Cerebellar nuclear complex (tissue), 1 donor: ENCODE data around the gene APH1A.
A peak's percentile ranks its signal among the peaks of the same experiment; 100 is the strongest.
"Not testable (repeated sequence)": the region's sequence is repeated elsewhere in the genome, so short reads cannot be mapped to it uniquely, and the experiment has no call there.

Experiments used
- DNase-seq, 2 experiments: peaks; one replicate each; lab custom pipeline; 2025; lab: John Stamatoyannopoulos, UW

The APH1A gene

DNA sequence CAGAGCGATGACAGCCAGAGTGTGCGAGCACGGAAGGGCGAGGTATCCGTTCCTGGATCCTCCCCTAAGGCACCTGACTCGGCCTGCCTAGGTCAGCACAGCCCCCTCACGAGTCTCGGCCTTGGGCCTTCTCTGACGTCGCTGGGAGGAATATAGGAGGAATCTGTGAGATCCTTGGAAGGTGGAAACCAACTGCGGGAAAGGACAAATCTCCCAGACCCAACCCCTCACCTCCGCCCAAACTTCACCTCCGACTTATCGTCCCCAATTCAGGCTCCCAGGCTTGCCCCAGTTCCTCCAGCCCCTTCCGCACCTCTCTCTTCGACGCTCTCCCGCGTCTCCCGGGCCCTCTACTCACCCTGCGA lies 494 bp downstream of the APH1A start:
- no peak for DNase-seq

GRCh38 chr1:150267896-150268295 lies 920 bp downstream of the APH1A start:
- DNase-seq: no peak

DNA sequence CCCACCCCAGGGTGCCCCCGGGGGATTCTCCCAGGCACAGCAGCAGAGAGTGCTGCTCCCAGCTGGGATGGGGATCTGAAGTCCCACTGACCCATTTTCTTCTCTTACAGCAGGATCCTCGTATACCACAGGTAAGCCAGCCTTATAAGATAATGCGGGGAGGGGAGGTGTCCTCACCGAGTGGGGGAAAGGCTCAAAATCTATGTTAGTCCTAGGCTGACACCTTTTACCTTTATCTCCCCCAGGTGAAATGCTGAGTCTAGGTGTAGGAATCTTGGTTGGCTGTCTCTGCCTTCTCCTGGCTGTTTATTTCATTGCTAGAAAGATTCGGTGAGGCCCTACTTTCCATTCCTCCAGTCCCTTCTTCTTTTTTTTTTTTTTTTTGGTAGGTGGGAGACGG lies 5.3 kb downstream of the APH1A start:
- no peak for DNase-seq

DNA sequence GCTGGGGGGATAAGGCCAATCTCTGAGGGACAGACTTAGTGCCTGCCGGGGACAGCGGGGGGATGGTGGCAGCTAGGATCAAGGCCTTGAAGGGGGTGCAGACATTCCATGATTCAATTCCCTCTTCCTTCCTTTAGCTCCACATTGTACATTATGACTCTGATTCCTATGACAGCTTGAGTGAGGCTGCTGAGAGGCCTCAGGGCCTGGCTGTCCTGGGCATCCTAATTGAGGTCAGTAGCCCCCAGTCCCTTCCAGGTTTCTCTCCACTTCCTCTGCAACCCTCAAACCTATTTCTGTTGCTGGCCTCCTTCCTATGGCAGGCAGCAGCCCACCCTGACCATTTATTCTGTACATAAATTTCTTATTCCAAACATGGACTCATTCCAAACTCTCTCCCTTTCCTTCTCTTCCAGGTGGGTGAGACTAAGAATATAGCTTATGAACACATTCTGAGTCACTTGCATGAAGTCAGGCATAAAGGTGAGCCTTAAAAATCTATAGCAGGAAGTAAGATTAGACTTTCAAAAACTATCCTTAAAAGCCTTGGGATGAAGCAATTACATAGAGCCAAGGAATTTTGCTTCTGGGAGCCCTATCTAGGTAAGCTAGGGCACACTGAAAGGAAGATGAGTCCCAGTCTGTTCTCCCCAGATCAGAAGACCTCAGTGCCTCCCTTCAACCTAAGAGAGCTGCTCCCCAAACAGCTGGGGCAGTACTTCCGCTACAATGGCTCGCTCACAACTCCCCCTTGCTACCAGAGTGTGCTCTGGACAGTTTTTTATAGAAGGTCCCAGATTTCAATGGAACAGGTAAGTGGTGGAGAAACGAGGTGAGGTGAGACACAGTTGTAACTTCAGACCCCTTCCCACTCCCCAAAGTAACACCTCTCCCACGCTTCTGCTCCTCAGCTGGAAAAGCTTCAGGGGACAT lies 6.2 kb downstream of the APH1A start:
- DNase-seq: no peak

- no peak for DNase-seq
These were observed 7.4 kb downstream of the APH1A start for GRCh38 chr1:150261367-150261766.

DNA sequence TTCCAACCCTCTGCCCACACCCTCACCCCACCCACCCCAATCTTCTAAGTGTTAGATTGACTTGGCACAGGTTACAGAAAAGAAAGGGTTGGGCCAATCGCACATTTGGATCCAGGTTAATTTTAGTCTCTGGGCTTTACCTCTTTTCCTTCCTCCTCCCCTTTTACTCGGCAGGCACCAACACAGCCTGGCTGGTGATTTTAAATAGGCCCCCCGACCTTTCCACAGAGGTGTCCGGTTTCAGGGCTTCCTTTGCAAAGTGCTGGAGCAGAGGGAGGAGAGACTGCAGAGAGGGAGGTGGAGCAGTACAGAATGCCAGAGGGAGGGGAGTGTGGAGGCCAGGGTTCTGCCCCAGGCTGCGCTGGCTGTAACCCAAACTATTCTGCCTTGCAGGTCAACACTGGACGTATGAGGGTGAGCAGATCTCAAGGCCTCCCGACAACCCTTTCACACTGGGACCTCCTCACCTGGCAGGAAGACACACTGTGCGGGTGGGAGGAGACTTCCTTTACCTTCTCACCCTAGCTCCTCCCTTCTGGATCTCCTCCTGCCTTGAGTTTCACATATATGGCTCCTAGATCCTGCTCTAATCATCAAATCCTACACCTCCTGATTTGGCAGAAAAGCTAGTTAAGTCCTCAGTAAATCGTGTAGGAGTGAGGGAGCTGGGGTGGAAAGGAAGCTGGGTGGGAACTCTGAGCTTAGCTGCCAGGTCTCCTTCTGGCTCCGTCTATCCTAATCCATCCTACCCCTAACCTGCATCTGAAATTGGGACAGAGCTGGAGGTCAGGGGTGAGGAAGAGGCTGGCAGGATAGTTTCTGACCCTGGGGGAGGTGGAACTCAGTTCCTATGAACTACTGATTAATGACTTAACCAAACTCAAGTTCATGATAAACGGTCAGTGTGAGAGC lies 8.8 kb downstream of the APH1A start:
- no peak for DNase-seq

- no peak for DNase-seq
These were observed 9.6 kb downstream of the APH1A start for GRCh38 chr1:150259217-150259616.

DNA sequence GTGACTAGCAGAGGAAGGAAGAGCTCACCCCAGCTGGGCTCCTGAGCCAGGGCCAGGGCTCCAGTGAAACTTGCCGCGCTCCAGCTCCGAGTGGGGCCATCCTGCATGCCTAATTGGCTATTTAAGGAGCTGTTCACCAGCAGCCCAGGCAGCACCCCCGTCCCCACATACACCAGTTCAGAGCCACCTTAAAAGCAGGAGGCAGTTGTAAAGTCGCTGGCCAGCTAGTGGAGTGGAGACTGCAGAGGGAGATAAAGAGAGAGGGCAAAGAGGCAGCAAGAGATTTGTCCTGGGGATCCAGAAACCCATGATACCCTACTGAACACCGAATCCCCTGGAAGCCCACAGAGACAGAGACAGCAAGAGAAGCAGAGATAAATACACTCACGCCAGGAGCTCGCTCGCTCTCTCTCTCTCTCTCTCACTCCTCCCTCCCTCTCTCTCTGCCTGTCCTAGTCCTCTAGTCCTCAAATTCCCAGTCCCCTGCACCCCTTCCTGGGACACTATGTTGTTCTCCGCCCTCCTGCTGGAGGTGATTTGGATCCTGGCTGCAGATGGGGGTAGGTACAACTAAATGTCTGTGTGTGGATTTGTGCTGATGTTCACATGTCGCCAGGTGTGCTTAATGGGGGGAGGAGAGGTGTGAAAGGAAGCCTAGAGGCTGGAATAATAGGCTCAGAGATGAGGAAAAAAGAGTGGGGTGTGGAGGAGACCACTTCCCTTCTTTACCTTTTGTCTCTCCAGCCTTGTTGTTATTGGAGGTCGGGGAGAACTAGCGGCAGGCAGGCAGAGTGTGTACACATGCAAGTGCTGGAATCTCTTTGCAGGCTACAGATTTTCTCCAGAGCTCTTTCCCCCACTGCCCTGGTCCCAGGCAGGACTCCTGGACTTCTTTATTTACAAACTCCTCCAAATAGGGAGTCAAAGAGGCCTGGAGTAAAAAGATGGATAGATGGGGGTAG lies 10.9 kb downstream of the APH1A start, which contains the start of gene CA14:
CA14 (plus strand) TSS at position 151 of the 962 bp plus-strand sequence; CDS start at position 506, 355 bp downstream.
- DNase-seq: no peak

DNA sequence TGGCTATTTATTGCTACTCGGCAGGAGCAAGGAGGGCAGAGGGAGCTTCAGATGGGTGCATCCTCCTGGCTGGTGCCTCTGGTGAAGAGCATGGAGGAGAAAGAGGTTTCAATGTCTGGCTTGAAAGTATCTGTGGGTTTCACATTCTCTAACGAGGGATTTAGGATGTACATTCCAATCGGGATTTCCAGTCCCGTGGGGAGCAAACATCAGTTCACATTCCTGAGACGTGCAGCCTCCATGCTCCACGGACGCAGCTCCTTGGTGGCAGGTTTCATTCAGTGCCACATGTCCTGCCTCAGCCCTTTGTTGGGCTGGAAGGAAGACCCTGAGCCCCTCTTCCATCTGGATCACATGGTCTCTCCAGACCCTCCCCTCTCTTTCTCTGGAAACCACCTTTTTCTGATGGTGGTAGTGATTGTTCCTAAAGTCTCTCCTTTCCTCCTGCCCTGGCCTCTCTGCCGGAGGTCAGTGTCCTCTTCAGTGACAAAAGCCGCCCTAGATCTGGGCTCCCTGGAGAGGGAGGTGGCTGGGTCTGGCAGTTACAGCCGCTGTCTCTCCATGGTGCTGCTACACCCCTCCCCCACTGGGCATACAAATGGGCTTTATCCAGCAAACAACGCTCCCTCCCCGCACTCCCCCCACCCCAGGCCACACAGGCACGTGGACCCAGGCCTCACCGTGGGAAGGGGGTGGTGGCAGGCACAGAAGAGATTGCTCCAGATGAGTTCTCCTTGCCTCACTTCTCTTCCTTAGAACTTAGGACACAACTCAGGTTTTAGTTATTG lies 12.1 kb downstream of the APH1A start:
- DNase-seq: no peak

GRCh38 chr1:150256198-150256553 lies 12.6 kb downstream of the APH1A start:
- DNase-seq: no peak

- no peak for DNase-seq
These were observed 18.9 kb downstream of the APH1A start for GRCh38 chr1:150249936-150250335.

DNA sequence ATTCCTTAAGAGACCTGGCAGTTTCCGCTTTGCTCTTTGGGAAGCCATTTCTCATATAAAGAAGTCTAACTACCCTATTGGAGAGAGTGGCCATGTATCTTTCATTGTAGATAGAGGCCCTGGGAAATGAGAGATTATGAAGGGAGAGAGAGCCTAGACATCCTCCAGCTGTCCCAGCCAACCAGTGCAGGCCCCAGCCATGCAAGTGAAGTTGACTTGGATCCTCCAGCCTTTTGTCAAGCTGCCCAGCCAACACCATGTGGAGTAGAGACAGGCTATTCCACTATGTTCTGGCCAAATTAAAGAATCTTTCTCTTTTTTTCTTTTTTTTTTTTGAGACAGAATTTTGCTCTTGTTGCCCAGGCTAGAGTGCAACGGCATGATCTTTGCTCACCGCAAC lies 25.8 kb downstream of the APH1A start:
- no peak for DNase-seq

DNA sequence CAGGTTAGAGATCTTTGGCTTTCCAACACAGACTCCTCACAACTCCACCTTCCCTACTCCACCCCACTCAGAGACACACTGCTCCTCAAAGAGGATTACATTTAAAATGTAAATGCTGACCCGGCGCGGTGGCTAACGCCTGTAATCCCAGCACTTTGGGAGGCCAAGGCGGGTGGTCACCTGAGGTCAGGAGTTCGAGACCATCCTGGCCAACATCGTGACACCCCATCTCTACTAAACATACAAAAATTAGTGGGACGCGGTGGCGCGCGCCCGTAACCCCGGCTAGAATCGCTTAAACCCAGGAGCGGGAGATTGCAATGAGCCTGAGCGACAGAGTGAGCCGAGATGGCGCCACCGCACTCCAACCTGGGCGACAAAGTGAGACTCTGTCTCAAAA lies 31.1 kb downstream of the APH1A start:
- no peak for DNase-seq

GRCh38 chr1:150237176-150237575 lies 31.6 kb downstream of the APH1A start:
- not testable (repeated sequence) for DNase-seq

- DNase-seq: no peak
These were observed 32.2 kb downstream of the APH1A start for GRCh38 chr1:150236614-150237100.

DNA sequence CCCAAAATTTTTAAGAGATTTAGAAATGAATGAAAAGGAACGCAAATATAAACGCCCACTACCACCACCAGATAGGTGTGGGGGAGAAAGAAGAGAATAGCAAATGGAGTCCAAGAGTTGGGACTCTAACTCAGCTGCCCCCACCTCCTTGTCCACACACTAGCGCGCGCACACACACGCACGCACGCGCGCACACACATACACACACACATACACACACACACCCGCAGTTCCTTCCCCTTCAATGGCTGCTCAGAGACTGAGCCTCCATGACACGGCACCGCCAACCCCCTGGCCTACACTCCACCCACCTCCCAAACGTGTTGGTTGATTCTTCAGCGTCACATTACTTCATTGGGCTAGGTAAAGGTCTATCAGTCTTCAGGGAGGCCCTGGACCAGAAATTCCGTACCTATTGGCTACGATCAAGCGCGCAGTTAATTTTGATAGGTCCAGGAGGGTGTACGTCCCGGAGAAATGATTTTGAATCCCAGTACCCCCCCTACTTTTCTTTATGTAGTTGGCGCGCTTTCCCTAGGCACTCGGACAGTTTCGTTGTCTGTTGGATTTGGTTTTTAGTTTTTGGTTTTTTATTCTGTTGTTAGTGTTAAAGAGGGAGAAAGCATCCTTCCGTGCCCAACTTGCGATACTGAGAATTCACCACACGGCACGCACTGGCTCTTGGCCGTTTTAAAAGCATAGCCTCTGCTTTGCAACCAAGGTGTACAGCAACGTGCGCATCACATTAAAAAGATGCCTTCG lies 32.8 kb downstream of the APH1A start, which contains the start of gene ANP32E:
ANP32E (minus strand) TSS at position 261 of the 762 bp plus-strand sequence. CDS start 326 bp downstream, outside the sequence.
- peak; percentile 91 to 99 for DNase-seq

DNA sequence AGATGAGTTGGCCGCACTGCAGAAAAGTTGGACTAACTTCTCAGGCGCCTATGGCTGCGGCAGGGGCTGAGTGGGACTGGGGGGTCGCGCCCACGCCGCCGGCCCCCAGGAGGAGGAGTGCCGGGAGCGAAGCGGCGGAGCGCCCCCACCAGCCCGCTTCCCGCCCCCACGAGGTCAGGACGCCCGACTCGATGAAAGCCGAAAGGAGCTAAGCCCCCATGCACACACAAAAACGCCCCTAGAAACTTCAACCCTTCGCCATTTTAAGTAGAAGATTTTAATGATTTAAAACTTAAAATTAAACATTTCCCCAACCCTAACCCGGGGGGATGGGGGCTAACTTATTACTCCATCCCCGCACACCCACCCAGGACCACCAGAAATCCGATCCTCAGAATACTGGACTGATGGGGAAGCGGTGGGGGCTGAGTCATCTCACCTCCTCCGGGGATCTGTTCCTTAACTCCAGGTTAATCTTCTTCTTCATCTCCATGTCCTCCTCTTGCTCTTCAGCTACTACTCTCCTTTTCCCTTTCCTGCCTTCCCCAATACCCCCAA lies 33.4 kb downstream of the APH1A start:
- DNase-seq: no peak

DNA sequence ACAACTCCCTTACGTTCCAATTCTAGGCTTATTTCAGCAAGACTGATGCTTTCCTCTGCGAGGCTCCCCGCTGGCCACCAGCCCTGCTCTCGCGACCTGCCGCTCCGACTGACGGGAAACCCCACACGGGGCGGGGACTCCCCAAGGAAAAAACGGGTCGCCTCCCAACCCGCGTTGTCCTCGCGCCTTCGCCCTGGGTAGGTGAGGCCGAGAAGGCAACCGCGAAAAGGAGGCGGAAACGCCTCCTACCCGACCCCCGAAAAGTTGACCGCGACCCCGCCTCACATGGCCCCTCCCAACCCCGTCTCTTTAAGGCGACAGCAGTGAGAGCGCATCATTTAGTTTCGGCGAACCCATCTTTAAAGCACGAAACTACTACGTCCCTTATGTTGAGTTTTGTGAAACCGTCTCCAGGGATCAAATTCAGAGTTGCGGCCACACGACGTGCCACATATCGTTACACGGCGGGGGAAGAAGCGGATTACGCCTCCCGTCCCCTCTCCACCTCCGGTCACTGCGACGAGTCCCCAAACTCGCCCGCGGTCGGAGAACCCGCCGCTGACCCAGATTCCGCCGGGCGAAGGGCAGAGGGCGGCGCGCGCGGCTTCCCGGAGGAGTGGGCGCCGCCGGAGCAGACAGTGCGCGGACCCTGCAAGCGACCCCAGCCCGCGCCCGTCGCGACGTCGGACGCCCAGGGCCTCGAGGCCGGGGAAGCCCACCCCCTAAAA lies 34.1 kb downstream of the APH1A start:
- peak in 1 of 2 experiments; percentile 66 for DNase-seq

- no peak for DNase-seq
These were observed 34.6 kb downstream of the APH1A start for GRCh38 chr1:150234309-150234565.
